VCaP (cell line): ENCODE measurements around the gene SIX3.

Source experiments
- H3K27ac ChIP-seq: fragments of 450-650 bp; 2 replicates; pipeline ENCODE4 v1.5.1; 2017
- CTCF ChIP-seq: fragments of 450-650 bp; conservative IDR thresholded peaks from 2 replicates; pipeline ENCODE4 v1.5.1; 2017; ENCODE audit warnings: mild to moderate bottlenecking, moderate library complexity

SIX3 gene

DNA sequence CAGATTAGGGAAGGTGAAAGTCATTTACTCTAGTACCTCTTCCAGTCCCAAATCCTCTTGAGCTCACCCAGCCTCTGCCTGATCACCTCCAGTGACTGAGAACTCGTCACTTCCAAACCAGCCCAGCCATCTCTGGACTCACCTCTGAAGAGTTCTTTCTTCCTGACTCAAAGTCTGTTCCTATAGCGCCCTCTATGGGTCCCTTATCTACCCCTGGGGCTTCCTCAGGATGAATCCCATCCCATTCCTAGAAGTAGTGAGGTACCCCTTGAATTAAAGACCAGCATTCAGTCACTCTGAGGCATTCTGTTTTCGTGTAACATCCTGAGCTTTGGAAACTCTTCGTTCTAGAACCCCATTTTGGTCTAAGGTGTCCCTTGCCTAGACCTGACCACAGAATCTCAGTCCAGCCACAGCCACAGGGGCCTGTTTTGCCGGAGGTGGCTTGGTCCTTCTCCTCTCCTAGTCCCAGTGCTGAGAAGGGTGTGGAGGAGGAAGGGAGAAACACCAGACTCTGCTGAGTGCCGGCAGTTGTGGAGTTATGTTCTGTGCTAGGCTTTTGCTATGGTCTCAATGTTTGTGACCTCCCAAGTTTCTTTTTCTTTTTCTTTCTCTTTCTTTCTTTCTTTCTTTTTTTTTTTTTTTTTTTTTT, 32.7 kb downstream of the SIX3 start:
- H3K27ac ChIP-seq, result no peak overlapping the region
- TF ChIP-seq CTCF, result peak; percentile 69

- no peak for TF ChIP-seq CTCF
- H3K27ac ChIP-seq, result no peak overlapping the region
Observed at GRCh38 chr2:44975571-44976450, 34.3 kb downstream of the SIX3 start.

- H3K27ac ChIP-seq, result no peak overlapping the region
- TF ChIP-seq CTCF, result no peak
Observed at GRCh38 chr2:44979581-44979980, 38.1 kb downstream of the SIX3 start.

DNA sequence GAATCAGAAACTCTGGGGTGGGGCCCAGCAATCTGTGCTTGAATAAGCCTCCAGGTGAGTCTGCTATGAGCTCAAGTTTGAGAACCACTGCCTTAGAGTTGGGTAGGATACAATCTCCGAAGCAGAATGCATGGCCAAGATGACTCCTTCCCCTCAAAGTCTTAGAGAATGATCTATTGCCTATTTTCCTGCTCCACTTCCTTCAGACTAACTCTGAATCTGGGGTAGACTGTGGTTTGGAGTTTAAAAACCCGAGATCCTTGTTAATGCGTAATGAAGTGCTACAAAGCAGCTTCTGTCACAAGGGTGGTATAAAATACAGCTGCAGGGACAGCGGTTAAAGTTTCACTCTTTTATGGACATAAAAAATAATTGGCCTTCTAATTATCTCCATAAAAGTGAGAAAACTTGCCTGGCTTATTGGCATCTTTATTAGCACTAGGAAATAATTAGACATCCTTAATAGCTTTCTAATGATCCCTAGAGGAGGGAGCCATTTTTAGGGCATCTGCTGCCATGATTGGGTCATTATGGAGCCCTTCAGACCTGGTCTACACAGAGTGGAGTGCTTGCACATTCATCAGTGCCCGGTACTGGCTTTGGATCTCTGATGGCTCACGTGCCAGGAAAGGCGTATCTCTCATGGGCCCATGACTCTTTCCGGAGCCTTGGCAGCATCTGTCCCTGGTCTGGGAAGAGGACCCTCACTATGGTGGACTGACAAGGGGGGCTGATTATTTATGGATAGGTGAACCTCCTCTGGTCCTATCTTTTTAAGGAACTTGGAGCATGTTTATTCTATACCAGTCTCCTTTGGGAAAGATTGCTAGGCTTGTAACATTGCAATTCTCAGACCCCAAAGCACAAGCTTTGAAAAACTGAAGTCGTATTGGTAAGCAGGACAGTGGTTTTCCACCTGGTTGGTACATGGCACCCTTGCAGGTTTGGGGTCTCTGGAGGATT, 39.5 kb downstream of the SIX3 start:
- no peak overlapping the region for H3K27ac ChIP-seq
- no peak for TF ChIP-seq CTCF

DNA sequence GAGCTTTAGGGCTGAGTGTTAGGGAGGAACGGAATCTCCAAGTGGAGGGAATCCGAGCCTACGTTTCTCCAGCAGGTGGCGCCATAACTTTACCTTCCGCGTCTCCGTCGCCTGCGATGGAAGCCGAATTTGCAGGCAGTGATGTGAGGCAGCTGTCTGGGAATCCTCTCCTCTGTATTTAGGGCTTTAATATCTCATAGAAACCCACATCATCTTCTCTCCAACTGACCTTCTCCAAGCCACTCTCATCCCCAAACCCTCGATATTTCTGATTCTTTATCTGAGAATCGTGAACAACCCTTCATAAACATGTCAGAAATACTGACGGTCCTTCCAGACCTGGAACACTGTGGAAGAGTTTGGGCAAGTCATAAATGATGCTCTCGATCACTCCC, 40.2 kb downstream of the SIX3 start:
- no peak overlapping the region for H3K27ac ChIP-seq
- TF ChIP-seq CTCF, result peak; percentile 82

DNA sequence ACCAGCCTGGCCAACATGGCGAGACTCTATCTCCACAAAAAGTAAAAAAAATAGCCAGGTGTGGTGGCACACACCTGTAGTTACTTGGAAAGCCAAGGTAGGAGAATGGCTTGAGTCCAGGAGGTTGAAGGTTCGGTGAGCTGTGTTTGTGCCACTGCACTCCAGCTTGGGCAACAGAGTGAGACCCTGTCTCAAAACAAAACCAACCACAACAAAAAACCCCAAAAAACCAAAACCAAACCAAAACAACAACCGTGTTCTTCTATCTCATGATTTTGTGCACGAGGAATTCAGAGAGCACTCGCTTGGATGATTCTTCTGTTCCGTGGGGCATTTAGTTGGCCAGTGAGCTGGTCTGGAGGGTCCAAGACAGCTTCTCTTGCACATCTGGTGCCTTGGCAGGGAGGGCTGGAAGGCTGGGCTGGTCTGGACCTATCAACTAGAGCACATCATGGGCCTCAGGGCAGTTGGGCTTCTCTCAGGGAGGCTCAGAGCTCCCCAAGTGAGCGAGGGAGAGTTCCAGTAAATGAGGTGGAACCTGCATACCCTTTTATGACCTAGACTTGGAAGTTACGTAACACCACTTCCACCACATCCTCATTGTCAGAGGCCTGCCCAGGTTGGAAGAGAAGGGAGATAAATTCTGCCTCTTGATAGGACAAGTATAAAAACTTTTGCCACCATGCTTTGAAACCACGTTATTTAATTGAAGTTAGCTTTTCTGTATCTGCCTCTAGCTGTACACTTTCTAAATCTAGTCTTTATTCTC, 42.5 kb downstream of the SIX3 start:
- TF ChIP-seq CTCF, result no peak
- H3K27ac ChIP-seq, result no peak overlapping the region
